Smooth muscle cell (in vitro differentiated cells): Measurements from ENCODE around the gene SCGB1A1. TPM values are rescaled to one million over a fixed set of nuclear protein-coding genes. Genes with fewer than 3 reads are reported as not detected.
A peak's percentile ranks its signal among the peaks of the same experiment; 100 is the strongest.

Experiments used
- DNase-seq: peaks from one replicate; lab custom pipeline; 2025; ENCODE audit not compliant: unreplicated experiment; lab: John Stamatoyannopoulos, UW
- H2AFZ ChIP-seq: fragments of 200-600 bp; sonication (generic); 2 replicates; pipeline ENCODE4 v1.6.0; 2016; ENCODE audit warnings: antibody characterized with exemption, low read depth, mild to moderate bottlenecking
- H3F3A ChIP-seq: fragments of 200-600 bp; sonication (generic); 2 replicates; pipeline ENCODE4 v1.6.0; 2017; ENCODE audit warnings: antibody characterized with exemption, low read depth
- H3K27ac ChIP-seq: fragments of 200-600 bp; sonication (generic); 2 replicates; pipeline ENCODE4 v1.5.1; 2016; ENCODE audit warnings: low read depth, mild to moderate bottlenecking
- H3K27me3 ChIP-seq: fragments of 200-600 bp; sonication (generic); 2 replicates; pipeline ENCODE4 v1.6.1; 2016; ENCODE audit warnings: low read depth, mild to moderate bottlenecking
- H3K36me3 ChIP-seq: fragments of 200-600 bp; sonication (generic); 2 replicates; pipeline ENCODE4 v1.5.1; 2016; ENCODE audit warnings: low read depth
- H3K4me1 ChIP-seq: fragments of 200-600 bp; sonication (generic); 2 replicates; pipeline ENCODE4 v1.5.1; 2016; ENCODE audit warnings: low read depth
- H3K4me2 ChIP-seq: fragments of 200-600 bp; sonication (generic); 2 replicates; pipeline ENCODE4 v1.6.0; 2016; ENCODE audit warnings: mild to moderate bottlenecking
- H3K4me3 ChIP-seq: fragments of 200-600 bp; sonication (generic); 2 replicates; pipeline ENCODE4 v1.5.1; 2016; ENCODE audit warnings: mild to moderate bottlenecking
- H3K79me2 ChIP-seq: fragments of 200-600 bp; sonication (generic); 2 replicates; pipeline ENCODE4 v1.6.0; 2016; ENCODE audit warnings: low read depth, mild to moderate bottlenecking
- H3K9ac ChIP-seq: fragments of 200-600 bp; sonication (generic); 2 replicates; pipeline ENCODE4 v1.6.0; 2016; ENCODE audit warnings: low read depth
- H3K9me3 ChIP-seq: fragments of 200-600 bp; sonication (generic); replicated peaks from 2 replicates; pipeline ENCODE4 v1.5.1; 2016; ENCODE audit warnings: low read depth
- H4K20me1 ChIP-seq: fragments of 200-600 bp; sonication (generic); 2 replicates; pipeline ENCODE4 v1.6.0; 2016; ENCODE audit warnings: low read depth
- CTCF ChIP-seq: fragments of 200-600 bp; sonication (generic); IDR thresholded peaks from 2 replicates; pipeline ENCODE4 v1.5.1; 2017; ENCODE audit warnings: borderline replicate concordance, mild to moderate bottlenecking, antibody characterized with exemption; ENCODE audit not compliant: insufficient read depth, poor library complexity, severe bottlenecking
- WGBS: methylation state at CpG from one replicate; pipeline ENCODE4 v1.1.7; 2016; ENCODE audit warnings: low lambda C conversion rate; 5-methylcytosine and 5-hydroxymethylcytosine counted together
- polyA plus RNA-seq: library from polyadenylated mRNA; unstranded; fragments of >200 nt; fragmentation: Nextera tagmentation; extraction: Ambion mirVana; gene quantifications from 2 replicates; pipeline ENCODE4 v1.2.1, GENCODE V29; 2016
- total RNA-seq: library from RNA; depleted of rRNA; stranded (reverse); fragments of >200 nt; gene quantifications from 2 replicates; pipeline ENCODE4 v1.2.3, GENCODE V29; 2014

The SCGB1A1 gene
- total and polyA plus RNA-seq, 2 experiments from 2014 or later: not detected

- no peak for DNase-seq
- no peak overlapping the region for H3K4me3 ChIP-seq
Observed at GRCh38 chr11:62461740-62462507, 43.1 kb downstream of the SCGB1A1 start.

GRCh38 chr11:62462508-62462892 is 43.7 kb downstream of the SCGB1A1 start:
- Histone ChIP-seq H3K4me2 (peak overlapping the region; percentile 29), H3K9me3 (no peaks in the 10 kb centered on the region), H3K4me3 (no peak overlapping the region), H3K4me1 (no peaks in the 10 kb centered on the region), H4K20me1 (no peaks in the 10 kb centered on the region), H3F3A (no peaks in the 10 kb centered on the region), H3K27me3 (no peaks in the 10 kb centered on the region), H3K9ac (no peak overlapping the region), H3K36me3 (no peaks in the 10 kb centered on the region), H3K27ac (no peak overlapping the region), H3K79me2 (no peaks in the 10 kb centered on the region), H2AFZ (no peak overlapping the region)
- no peak for DNase-seq
- 65% methylated on average over 9 of the region's 9 CpGs for WGBS
- no peak for TF ChIP-seq CTCF

More at GRCh38 chr11:62461740-62462507, 43.1 kb downstream of the SCGB1A1 start:
- peak overlapping the region; percentile 44 for H3K27ac ChIP-seq
- H4K20me1 ChIP-seq: no peaks in the 10 kb centered on the region
- no peak overlapping the region for H2AFZ ChIP-seq
- WGBS: 64% methylated on average over 15 of the region's 15 CpGs
- H3F3A ChIP-seq: no peaks in the 10 kb centered on the region
- no peaks in the 10 kb centered on the region for H3K4me1 ChIP-seq
- H3K79me2 ChIP-seq: no peaks in the 10 kb centered on the region
- H3K27me3 ChIP-seq: no peaks in the 10 kb centered on the region
- no peak for TF ChIP-seq CTCF
- peak overlapping the region; percentile 29 for H3K4me2 ChIP-seq
- no peaks in the 10 kb centered on the region for H3K36me3 ChIP-seq
- H3K9ac ChIP-seq: no peak overlapping the region
- no peaks in the 10 kb centered on the region for H3K9me3 ChIP-seq

GRCh38 chr11:62463121-62463542 is 44.3 kb downstream of the SCGB1A1 start:
- Histone ChIP-seq H3K4me3 (no peak overlapping the region), H3K4me1 (no peaks in the 10 kb centered on the region), H3K27ac (no peak overlapping the region), H4K20me1 (no peaks in the 10 kb centered on the region), H3K9ac (no peak overlapping the region), H3K9me3 (no peaks in the 10 kb centered on the region), H3F3A (no peaks in the 10 kb centered on the region), H2AFZ (no peak overlapping the region), H3K79me2 (no peaks in the 10 kb centered on the region), H3K4me2 (no peak overlapping the region), H3K27me3 (no peaks in the 10 kb centered on the region), H3K36me3 (no peaks in the 10 kb centered on the region)
- 87% methylated on average over 6 of the region's 6 CpGs for WGBS
- TF ChIP-seq CTCF: no peak
- DNase-seq: no peak

GRCh38 chr11:62464655-62465054 is 45.8 kb downstream of the SCGB1A1 start:
- no peak overlapping the region for H2AFZ ChIP-seq
- 91% methylated on average over 7 of the region's 7 CpGs for WGBS
- H3K36me3 ChIP-seq: no peaks in the 10 kb centered on the region

More at GRCh38 chr11:62464655-62465054, 45.8 kb downstream of the SCGB1A1 start:
- no peaks in the 10 kb centered on the region for H3K79me2 ChIP-seq
- DNase-seq: no peak
- H3K4me3 ChIP-seq: no peak overlapping the region
- H3K4me2 ChIP-seq: no peak overlapping the region
- H3K9me3 ChIP-seq: no peaks in the 10 kb centered on the region
- no peaks in the 10 kb centered on the region for H3K4me1 ChIP-seq
- no peaks in the 10 kb centered on the region for H4K20me1 ChIP-seq
- H3F3A ChIP-seq: no peaks in the 10 kb centered on the region
- no peak overlapping the region for H3K27ac ChIP-seq
- no peak for TF ChIP-seq CTCF
- no peak overlapping the region for H3K9ac ChIP-seq
- no peaks in the 10 kb centered on the region for H3K27me3 ChIP-seq
